Activated naive CD8-positive, alpha-beta T cell treated with anti-CD3 and anti-CD28 coated beads, Interleukin-2, amount 50 U/mL, for 16 hours (primary cell): ENCODE data around the gene SERPINA1.
"Not testable (repeated sequence)": the region's sequence is repeated elsewhere in the genome, so short reads cannot be mapped to it uniquely, and the experiment has no call there.

Experiments
- DNase-seq: peaks from one replicate; pipeline ENCODE4 v3.0.0-alpha.2; 2020; ENCODE audit warnings: low read depth, low spot score

Gene SERPINA1

GRCh38 chr14:94346065-94346786 is 42.2 kb downstream of the SERPINA1 start:
- DNase-seq = not testable (repeated sequence)

GRCh38 chr14:94345344-94346064 is 42.9 kb downstream of the SERPINA1 start:
- no peak for DNase-seq

DNA sequence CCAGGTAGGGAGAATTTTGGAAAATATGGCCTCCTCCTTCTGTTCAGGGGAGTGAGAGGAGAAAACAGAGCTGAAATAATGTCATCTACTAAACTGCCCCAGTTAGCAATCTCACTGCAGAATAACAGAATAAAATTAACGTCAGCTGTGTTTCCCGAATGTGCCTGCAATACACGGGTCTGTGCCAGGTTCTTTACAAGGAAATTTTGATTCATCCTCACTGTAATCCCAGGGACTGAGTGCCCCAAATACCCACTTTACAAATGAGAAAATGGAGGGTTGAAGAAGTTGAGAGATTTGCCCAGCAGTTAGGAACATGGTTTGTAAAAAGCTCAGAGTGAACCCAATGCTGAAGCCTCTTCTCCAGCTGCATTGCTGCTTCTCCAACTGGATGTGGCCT is 44.0 kb downstream of the SERPINA1 start:
- DNase-seq = no peak

GRCh38 chr14:94343238-94344005 is 45.0 kb downstream of the SERPINA1 start:
- DNase-seq = no peak

DNA sequence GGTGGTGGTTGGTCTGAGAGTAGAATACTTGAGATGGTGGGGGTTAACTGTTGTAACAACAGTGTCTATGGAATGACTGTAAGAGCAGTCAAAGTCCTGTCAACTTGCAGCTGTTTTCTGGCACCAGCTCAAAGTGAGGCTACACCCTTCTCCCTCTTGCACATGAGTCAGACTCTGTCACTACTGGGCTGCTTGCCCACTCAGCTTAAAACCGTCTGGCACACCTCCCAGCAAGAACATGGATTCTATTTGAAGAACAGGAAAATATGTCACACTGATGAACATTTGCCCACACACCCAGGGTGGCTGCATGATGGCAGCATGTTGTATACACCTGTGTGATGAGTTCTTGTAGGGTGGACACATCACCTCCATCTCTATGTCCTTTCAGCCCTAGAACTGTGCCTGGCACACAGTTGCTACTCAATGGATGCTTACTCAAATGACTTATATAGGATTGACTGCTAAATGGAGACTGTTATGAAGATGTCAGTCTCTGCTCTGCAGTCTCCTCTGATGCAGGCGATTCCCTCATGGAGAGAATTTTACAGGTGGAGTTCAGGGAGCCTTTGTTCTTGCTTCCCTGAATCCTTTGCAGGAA is 46.0 kb downstream of the SERPINA1 start:
- DNase-seq = no peak

GRCh38 chr14:94341656-94342333 is 46.6 kb downstream of the SERPINA1 start:
- DNase-seq = no peak

DNA sequence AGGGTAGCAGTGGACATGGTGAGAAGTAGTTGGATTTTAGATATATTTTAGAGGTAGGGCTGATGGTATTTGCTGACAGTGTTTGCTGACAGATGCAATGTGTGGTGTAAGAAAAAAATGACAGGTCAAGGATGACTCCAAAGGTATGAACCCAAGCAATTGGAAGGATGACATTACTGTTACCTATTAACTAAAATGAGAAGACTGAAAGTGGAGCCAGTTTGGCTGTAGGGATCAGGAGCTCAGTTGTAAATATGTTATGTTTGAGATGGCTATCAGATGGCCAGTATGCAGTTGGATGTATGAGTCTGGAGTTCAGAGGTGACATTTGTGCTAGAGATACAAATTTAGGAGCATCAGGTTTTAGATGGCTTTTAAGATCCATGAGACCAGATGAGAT is 47.9 kb downstream of the SERPINA1 start:
- DNase-seq = no peak

DNA sequence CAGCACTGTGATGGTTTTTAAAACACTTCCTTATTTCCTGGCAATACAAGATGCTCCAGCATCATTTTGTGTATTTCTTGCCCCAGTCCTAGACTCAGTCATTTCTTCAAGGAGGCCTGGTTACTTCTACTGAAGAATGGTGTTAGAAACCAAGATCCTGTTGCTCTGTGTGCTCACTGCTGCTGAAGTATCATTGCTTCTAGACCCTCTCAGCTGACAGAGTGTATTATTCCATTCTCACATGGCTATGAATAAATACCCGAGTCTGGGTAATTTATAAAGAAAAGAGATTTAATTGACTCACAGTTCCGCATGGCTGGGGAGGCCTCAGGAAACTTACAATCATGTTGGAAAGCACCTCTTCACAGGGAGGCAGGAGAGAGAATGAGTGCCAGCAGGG is 50.4 kb downstream of the SERPINA1 start:
- DNase-seq = no peak

- no peak for DNase-seq
Measured at GRCh38 chr14:94337274-94337673, 51.1 kb downstream of the SERPINA1 start.

DNA sequence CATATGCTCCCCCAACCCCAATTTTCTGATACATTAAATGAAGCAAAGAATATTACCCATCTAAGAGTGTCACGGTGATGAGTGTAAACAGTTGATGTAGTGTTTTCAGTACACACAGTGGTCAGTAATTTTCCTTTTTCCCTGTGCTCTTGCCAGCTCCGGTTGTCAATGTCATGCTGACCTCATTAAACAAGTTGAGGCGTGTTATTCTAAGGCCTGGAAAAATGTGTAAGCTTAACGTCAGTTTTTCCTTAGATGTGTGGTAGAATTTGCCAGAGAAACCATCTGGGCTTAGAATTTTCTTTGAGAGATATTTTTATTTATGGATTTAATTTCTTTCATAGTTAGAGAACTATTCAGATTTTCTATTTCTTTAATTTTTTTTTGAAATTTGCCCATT is 53.5 kb downstream of the SERPINA1 start:
- DNase-seq = no peak

DNA sequence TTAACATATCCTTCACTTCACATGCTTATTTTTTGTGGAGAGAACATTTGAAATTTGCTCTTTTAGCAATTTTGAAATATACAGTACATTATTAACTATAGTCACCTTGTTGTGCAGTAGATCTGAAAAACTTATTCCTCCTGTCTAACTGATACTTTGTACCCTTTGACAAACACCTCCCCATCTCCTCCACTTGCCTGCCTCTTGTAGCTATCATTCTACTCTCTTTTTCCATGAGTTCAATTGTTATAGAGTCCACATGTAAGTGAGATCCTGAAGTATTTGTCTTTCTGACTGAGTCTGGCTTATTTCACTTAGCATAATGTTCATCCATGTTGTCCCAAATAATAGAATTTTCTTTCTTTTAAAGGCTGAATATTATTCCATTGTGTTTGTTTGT is 55.8 kb downstream of the SERPINA1 start:
- DNase-seq = no peak

DNA sequence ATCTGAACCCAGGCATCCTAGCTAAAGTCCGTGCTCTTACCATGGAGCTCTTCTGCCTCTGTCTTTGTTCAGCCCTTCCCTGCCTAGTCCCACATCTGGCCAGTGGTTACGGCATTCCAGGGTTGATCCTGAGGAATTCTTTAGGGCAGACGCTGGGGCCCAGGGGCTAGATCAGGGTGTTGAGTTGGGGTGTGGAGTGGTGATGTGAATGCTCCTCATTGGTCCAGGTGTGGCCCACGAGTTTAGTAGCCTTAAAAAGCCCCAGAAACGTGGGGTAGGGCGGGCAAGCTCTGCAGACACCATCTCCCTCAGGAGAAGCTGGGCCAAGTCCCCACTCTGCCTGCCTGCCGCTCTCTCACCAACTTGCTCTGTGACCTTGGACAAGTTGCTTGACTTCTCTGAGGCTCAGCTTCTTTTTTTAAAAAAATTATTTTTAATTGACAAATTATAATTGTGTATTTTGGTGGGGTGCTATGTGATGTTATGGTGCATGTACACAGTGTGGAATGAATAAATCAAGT is 56.3 kb downstream of the SERPINA1 start:
- DNase-seq = no peak

GRCh38 chr14:94331462-94331861 is 56.9 kb downstream of the SERPINA1 start:
- DNase-seq = no peak

- no peak for DNase-seq
Measured at GRCh38 chr14:94330857-94331256, 57.5 kb downstream of the SERPINA1 start.

- no peak for DNase-seq
Measured at GRCh38 chr14:94330432-94330831, 58.0 kb downstream of the SERPINA1 start.

DNA sequence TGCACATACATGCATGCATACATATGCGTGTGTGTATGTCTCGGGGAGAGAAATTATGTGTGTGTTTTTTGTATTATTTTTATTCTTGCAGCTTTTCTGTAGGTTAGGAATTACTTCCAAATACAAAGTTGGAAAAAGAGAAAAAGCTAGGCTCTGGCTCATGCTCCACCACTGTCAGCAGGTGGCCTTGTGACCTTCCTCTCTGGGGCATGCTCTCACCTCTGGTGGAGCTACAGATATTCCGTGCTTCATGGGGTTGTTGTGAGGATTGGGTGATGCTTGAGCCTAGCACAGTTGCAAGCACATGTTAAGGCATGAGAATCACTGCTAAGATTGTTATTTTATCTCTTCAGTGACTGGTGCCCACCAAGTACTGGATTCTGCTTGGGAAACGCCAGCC is 58.5 kb downstream of the SERPINA1 start:
- no peak for DNase-seq

DNA sequence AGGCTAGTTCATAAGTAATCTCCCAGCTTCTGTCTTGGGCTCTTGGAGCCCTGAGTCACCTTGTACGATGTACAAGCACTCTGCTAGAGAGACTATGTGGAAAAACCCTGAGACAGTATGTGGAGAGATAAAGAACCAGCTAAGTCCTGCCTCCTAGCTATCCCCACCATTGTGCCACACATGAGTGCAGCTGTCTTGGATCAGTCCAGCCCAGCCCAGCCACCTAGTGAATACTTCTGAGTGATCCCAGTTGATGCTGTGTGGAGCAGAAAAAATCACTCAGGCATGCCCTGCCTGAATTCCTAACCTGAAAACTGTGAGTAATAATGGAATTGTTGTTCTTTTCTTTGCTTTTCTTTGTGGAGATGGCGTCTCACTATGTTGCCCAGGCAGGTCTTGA is 60.2 kb downstream of the SERPINA1 start:
- DNase-seq = no peak
